ENCODE measurements around the gene NPB.
"Not testable (repeated sequence)": the region's sequence is repeated elsewhere in the genome, so short reads cannot be mapped to it uniquely, and the experiment has no call there.

Gene NPB

GRCh38 chr17:81909231-81909630, 7.2 kb downstream of the NPB start:
- FAIRE-seq (no peak), DNase-seq (ENCODE audit: insufficient read length, low spot score) (no peak)
- no peak for TF ChIP-seq POLR2A (IDR thresholded peaks at IDR 0.05; ENCODE audit: low read depth, low read length)

DNA sequence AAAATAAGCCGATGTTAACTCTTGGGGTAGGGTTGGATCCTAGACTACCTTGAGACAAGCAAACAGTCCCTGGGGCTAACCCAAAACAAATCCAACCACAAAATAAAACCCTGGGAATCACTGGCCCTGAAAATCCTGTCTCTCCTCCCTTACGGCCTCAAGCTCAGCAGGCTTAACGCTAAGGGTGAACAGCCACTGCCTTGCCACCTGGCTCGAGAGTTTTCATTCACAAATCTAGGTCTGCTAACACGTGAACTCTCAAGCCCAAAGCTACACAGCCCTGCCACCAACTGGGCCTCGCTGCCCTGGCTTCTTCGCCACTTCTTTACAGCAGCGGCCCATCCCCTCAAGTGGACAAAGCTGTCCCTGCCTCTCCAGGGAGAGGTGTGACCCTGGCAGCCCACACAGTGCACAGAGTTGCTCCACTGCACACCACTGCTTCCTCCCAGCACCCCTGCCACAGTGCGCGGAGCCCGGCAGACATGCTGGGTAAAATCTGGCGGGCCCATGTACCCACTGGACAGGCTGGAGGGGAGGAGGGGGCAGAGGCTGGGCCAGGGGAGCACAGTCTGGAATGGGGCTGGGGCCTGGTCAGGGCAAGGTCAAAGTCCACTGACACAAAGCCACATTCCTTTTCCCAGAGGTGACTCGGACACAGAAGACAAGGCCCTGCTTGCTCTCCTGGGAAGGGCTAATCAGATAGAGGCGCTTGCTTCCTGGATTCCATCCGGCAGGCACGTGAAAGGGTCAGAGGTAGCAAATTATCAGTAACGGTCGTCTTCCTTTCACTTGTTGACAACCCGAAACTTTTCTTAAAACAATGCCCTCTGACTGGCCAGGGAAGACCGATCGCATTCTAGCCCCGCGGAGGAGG, 8.2 kb downstream of the NPB start:
- FAIRE-seq (no peak), DNase-seq (ENCODE audit: insufficient read length, low spot score) (peak; percentile 54)

DNA sequence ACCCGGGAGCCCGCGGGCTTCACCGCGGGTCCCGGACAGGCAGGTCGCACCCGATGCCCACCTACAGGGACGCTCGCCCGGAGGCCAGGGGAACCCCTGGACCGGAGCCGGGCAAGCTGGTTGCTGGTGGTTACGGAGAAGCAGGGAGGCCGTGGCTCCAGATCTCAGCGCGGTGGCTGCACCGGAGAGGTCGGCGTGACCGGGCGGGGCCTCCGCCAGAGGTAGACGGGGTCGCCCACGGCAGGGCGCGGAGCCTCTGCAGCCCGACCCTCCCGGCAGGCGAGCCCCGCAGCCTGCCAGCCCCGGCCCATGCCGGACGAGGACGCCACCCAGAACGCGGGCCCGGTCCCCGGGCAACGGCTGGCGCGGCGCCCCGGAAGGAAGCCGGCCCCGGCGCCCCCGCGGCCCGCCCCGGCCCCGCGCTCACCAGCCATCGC, 8.8 kb downstream of the NPB start:
- TF ChIP-seq POLR2A (IDR thresholded peaks at IDR 0.05; ENCODE audit: low read depth, low read length): no peak
- peak; percentile 51 for DNase-seq (ENCODE audit: insufficient read length, low spot score)
- FAIRE-seq: no peak

More for the DNA sequence above, 8.2 kb downstream of the NPB start:
- TF ChIP-seq POLR2A (IDR thresholded peaks at IDR 0.05; ENCODE audit: low read depth, low read length): no peak

GRCh38 chr17:81911277-81911961, 9.4 kb downstream of the NPB start, which contains the start of gene PCYT2:
Gene PCYT2, minus strand, starts transcription at chr17:81911399. Its CDS starts 44 bp downstream, at chr17:81911355.
- peak; percentile 73; the same call in 1 of the 2 replicates for TF ChIP-seq POLR2A (IDR thresholded peaks at IDR 0.05; ENCODE audit: low read depth, low read length)
- DNase-seq (ENCODE audit: insufficient read length, low spot score) (peak; percentile 94), FAIRE-seq (no peak)

DNA sequence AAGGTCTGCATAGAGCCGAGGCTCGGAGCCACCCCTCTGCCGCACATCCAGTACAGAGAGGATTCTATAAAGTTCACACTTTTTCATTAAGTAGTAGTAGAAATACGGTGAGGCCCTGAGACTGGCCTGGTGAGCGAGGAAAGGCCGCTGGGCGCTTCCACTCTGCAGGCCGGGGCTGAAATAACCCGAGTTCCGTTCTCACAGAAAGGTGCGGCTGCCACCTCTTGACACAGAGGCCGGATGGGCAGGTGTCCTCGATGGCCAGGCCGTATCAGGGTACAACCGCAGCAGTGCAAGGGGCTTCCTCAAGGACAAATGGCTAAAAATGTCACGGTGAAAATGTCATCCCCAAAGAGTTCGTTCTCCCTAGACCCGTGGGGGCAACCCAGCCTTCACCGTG, 9.9 kb downstream of the NPB start:
- no peak for TF ChIP-seq POLR2A (IDR thresholded peaks at IDR 0.05; ENCODE audit: low read depth, low read length)
- FAIRE-seq (no peak), DNase-seq (ENCODE audit: insufficient read length, low spot score) (no peak)

- TF ChIP-seq POLR2A (IDR thresholded peaks at IDR 0.05; ENCODE audit: low read depth, low read length): no peak
- DNase-seq (ENCODE audit: insufficient read length, low spot score): peak; percentile 95
- FAIRE-seq: no peak
Measured at GRCh38 chr17:81912441-81913309, 10.6 kb downstream of the NPB start.

GRCh38 chr17:81913394-81914102, 11.5 kb downstream of the NPB start:
- DNase-seq (ENCODE audit: insufficient read length, low spot score) (no peak), FAIRE-seq (no peak)
- TF ChIP-seq POLR2A (IDR thresholded peaks at IDR 0.05; ENCODE audit: low read depth, low read length): no peak

- no peak for FAIRE-seq
- no peak for DNase-seq (ENCODE audit: insufficient read length, low spot score)
- TF ChIP-seq POLR2A (IDR thresholded peaks at IDR 0.05; ENCODE audit: low read depth, low read length): no peak
Measured at GRCh38 chr17:81914103-81914850, 12.2 kb downstream of the NPB start.

DNA sequence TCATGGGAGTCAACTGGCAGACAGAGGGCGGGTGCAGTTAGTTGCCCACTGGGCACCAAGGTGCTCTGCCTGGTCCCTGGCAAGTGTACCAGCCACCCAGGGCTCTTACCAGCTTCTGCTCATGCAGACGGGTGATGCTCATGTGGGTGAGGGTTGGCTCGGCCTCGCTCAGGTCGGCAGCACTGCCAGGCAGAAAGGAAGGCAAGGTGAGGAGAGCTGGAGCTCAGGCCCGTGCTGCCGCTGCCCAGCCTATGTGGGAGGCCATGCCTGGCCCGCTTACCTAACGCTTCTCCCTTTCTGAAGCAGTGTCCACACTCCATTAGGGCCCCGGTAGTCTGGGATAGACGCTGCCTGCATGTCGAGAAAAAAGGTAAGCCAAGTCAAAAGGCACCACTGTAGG, 13.3 kb downstream of the NPB start:
- DNase-seq (ENCODE audit: insufficient read length, low spot score): no peak
- FAIRE-seq: no peak
- no peak for TF ChIP-seq POLR2A (IDR thresholded peaks at IDR 0.05; ENCODE audit: low read depth, low read length)

GRCh38 chr17:81916234-81917001, 14.4 kb downstream of the NPB start:
- peak; percentile 96 for DNase-seq (ENCODE audit: insufficient read length, low spot score)
- FAIRE-seq: no peak
- peak; percentile 49; the same call in 1 of the 2 replicates for TF ChIP-seq POLR2A (IDR thresholded peaks at IDR 0.05; ENCODE audit: low read depth, low read length)

- DNase-seq (ENCODE audit: insufficient read length, low spot score): peak; percentile 97
- no peak for FAIRE-seq
- peak; percentile 65 for TF ChIP-seq POLR2A (IDR thresholded peaks at IDR 0.05; ENCODE audit: low read depth, low read length)
Measured at GRCh38 chr17:81917565-81918332, 15.7 kb downstream of the NPB start, which contains the start of gene SIRT7. Gene SIRT7, minus strand, starts transcription at chr17:81918176. Its CDS starts 45 bp downstream, at chr17:81918131.

DNA sequence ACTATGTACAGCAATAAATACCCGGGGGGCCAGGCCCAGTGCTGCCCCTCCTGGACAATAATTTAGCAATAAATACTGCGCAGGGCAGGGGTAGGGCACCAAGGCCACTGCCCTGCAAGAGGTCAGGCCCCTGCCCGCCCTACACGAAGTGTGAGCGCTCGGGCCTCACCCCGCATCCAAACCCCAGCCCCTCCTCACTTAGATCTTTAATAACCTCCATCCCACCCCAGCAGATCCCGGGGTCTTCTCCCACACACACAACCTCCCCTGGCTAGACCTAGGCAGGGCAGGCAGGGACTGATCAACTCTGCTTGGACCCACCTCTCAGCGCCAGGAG, 16.3 kb downstream of the NPB start:
- FAIRE-seq; DNase-seq (ENCODE audit: insufficient read length, low spot score): not testable (repeated sequence)

Measured in H54 (cell line).